H1 (cell line): ENCODE data around the gene OR4E1. TPM values are rescaled to one million over a fixed set of nuclear protein-coding genes. Genes with fewer than 3 reads are reported as not detected.

Experiments used
- CTCF ChIA-PET: fragments of 300-600 bp; sonication (Branson Sonifier 250); formaldehyde crosslinking; loops from one replicate; lab custom pipeline; 2021; ENCODE audit not compliant: partially characterized antibody; lab: Charles Lee
- POLR2A ChIA-PET: fragments of 300-600 bp; sonication (Branson Sonifier 250); formaldehyde crosslinking; loops from one replicate; lab custom pipeline; 2021; ENCODE audit warnings: inconsistent platforms; ENCODE audit not compliant: partially characterized antibody; lab: Charles Lee
- DNase-seq, 2 experiments: peaks; one replicate each; pipeline versions ENCODE4 v3.0.0 to v3.0.0-alpha.2; 2010 to 2022; ENCODE audit warnings: low spot score in 2 of 2, low read depth in 1 of 2, mixed read lengths in 1 of 2
- FAIRE-seq: peaks from 2 replicates; lab custom pipeline; 2011; peaks lifted over from hg19 to GRCh38; lab: Jason Lieb, UNC
- H2AFZ ChIP-seq: 2 replicates; pipeline ENCODE4 v1.8.1; 2012; ENCODE audit warnings: low read length, inconsistent platforms
- H2AK5ac ChIP-seq: 2 replicates; pipeline ENCODE4 v1.6.1; 2013; ENCODE audit warnings: low read depth, low read length
- H2BK120ac ChIP-seq: replicated peaks from 2 replicates; pipeline ENCODE3; 2013; ENCODE audit warnings: low read depth, low read length, inconsistent platforms
- H2BK12ac ChIP-seq: 2 replicates; pipeline ENCODE4 v1.6.1; 2013; ENCODE audit warnings: low read depth, low read length
- H2BK15ac ChIP-seq: 2 replicates; pipeline ENCODE4 v1.6.1; 2013; ENCODE audit warnings: low read length
- H2BK20ac ChIP-seq: 2 replicates; pipeline ENCODE4 v1.6.1; 2013; ENCODE audit warnings: low read length
- H2BK5ac ChIP-seq: 2 replicates; pipeline ENCODE4 v1.6.1; 2013; ENCODE audit warnings: low read depth, low read length
- H3K14ac ChIP-seq: 2 replicates; pipeline ENCODE4 v1.6.1; 2013; ENCODE audit warnings: inconsistent platforms; ENCODE audit not compliant: insufficient read length
- H3K18ac ChIP-seq: 2 replicates; pipeline ENCODE4 v1.6.1; 2013; ENCODE audit warnings: low read length; ENCODE audit errors: extremely low read depth
- H3K23ac ChIP-seq: 2 replicates; pipeline ENCODE4 v1.6.1; 2013; ENCODE audit warnings: inconsistent platforms; ENCODE audit not compliant: insufficient read length
- H3K23me2 ChIP-seq: 2 replicates; pipeline ENCODE4 v1.6.1; 2013; ENCODE audit warnings: low read depth, low read length
- H3K27ac ChIP-seq: 2 replicates; pipeline ENCODE4 v1.6.1; 2011; ENCODE audit warnings: low read depth, low read length, inconsistent platforms
- H3K27me3 ChIP-seq, 4 experiments: replicated peaks in 1 of 4; 1 replicate in 1 of 4; 2 replicates in 3 of 4; pipeline versions ENCODE4 v1.6.1 to v1.8.1; 2011 to 2013; ENCODE audit warnings: low read length in 3 of 4, mild to moderate bottlenecking in 3 of 4, inconsistent platforms in 2 of 4, mixed read lengths in 2 of 4, moderate library complexity in 1 of 4; ENCODE audit not compliant: control insufficient read depth in 3 of 4, insufficient read depth in 3 of 4; ENCODE audit errors: extremely low read depth in 1 of 4
- H3K36me3 ChIP-seq, 4 experiments: 2 replicates each; pipeline versions ENCODE4 v1.6.1 to v1.8.1; 2011 to 2013; ENCODE audit warnings: mild to moderate bottlenecking in 4 of 4, low read length in 3 of 4, moderate library complexity in 2 of 4, control low read depth in 1 of 4, inconsistent platforms in 1 of 4; ENCODE audit not compliant: insufficient read depth in 4 of 4, control insufficient read depth in 2 of 4
- H3K4ac ChIP-seq: replicated peaks from 2 replicates; pipeline ENCODE3; 2013; ENCODE audit warnings: low read length, low read depth, mixed read lengths, inconsistent platforms; ENCODE audit not compliant: insufficient read length
- H3K4me1 ChIP-seq, 4 experiments: replicated peaks in 1 of 4; 1 replicate in 1 of 4; 2 replicates in 3 of 4; pipeline versions ENCODE4 v1.6.1 to v1.8.1; 2011 to 2013; ENCODE audit warnings: low read length in 3 of 4, inconsistent platforms in 2 of 4, mixed read lengths in 1 of 4; ENCODE audit not compliant: insufficient read depth in 4 of 4, control insufficient read depth in 3 of 4
- H3K4me2 ChIP-seq, 2 experiments: 2 replicates each; pipeline versions ENCODE4 v1.6.1 to v1.8.1; 2011 to 2013; ENCODE audit warnings: low read depth in 2 of 2, low read length in 2 of 2, control low read depth in 1 of 2, inconsistent platforms in 1 of 2, mild to moderate bottlenecking in 1 of 2; ENCODE audit not compliant: insufficient read depth in 1 of 2
- H3K4me3 ChIP-seq, 4 experiments: fragments of 200-600, 300-600 bp in 1 of 4; sonication (generic), shearing (Covaris generic), sonication (Bioruptor Twin) in 1 of 4; 2 replicates each; pipeline versions ENCODE4 v1.5.1 to v1.8.1; 2011 to 2016; ENCODE audit warnings: low read length in 4 of 4, low read depth in 3 of 4, control low read depth in 2 of 4, inconsistent platforms in 2 of 4, mild to moderate bottlenecking in 2 of 4, mixed read lengths in 1 of 4, moderate library complexity in 1 of 4; ENCODE audit not compliant: insufficient read depth in 2 of 4; ENCODE audit errors: extremely low read depth in 1 of 4
- H3K56ac ChIP-seq: replicated peaks from 2 replicates; pipeline ENCODE3; 2013; ENCODE audit warnings: low read depth, mild to moderate bottlenecking, mixed read lengths, low read length, inconsistent platforms; ENCODE audit not compliant: insufficient read length
- H3K79me1 ChIP-seq: 2 replicates; pipeline ENCODE4 v1.6.1; 2013; ENCODE audit warnings: low read depth, low read length, control low read depth
- H3K79me2 ChIP-seq, 2 experiments: 2 replicates each; pipeline versions ENCODE4 v1.6.1 to v1.8.1; 2012 to 2013; ENCODE audit warnings: low read length in 2 of 2, mild to moderate bottlenecking in 2 of 2, inconsistent platforms in 1 of 2; ENCODE audit not compliant: insufficient read depth in 2 of 2, control insufficient read depth in 1 of 2
- H3K9ac ChIP-seq, 4 experiments: replicated peaks in 1 of 4; 1 replicate in 1 of 4; 2 replicates in 3 of 4; pipeline versions ENCODE4 v1.6.1 to v1.8.1; 2011 to 2013; ENCODE audit warnings: low read depth in 3 of 4, low read length in 3 of 4, control low read depth in 2 of 4, mild to moderate bottlenecking in 2 of 4, moderate library complexity in 2 of 4, inconsistent platforms in 1 of 4; ENCODE audit errors: extremely low read depth in 1 of 4
- H3K9me3 ChIP-seq, 2 experiments: 2 replicates each; pipeline versions ENCODE4 v1.6.1 to v1.8.1; 2012 to 2013; ENCODE audit warnings: mild to moderate bottlenecking in 2 of 2, moderate library complexity in 2 of 2, control low read depth in 1 of 2, inconsistent platforms in 1 of 2, low read depth in 1 of 2, low read length in 1 of 2, mixed read lengths in 1 of 2; ENCODE audit not compliant: insufficient read depth in 2 of 2
- H4K20me1 ChIP-seq, 2 experiments: replicated peaks in 1 of 2; 2 replicates each; pipeline versions ENCODE3 to v1.8.1; 2011 to 2013; ENCODE audit warnings: inconsistent platforms in 2 of 2, low read length in 2 of 2, mild to moderate bottlenecking in 1 of 2; ENCODE audit not compliant: insufficient read depth in 2 of 2, control insufficient read depth in 1 of 2
- H4K5ac ChIP-seq: 2 replicates; pipeline ENCODE4 v1.6.1; 2013; ENCODE audit warnings: low read length, low read depth, mixed read lengths, inconsistent platforms; ENCODE audit not compliant: insufficient read length
- H4K8ac ChIP-seq: 2 replicates; pipeline ENCODE4 v1.8.0; 2013; ENCODE audit warnings: mild to moderate bottlenecking, moderate library complexity, low read length, inconsistent platforms; ENCODE audit not compliant: insufficient read depth; ENCODE audit errors: extremely low read depth
- H4K91ac ChIP-seq: replicated peaks from 2 replicates; pipeline ENCODE3; 2013; ENCODE audit warnings: low read length, mixed read lengths, inconsistent platforms; ENCODE audit not compliant: insufficient read length
- BACH1 ChIP-seq: IDR thresholded peaks from 2 replicates; pipeline ENCODE4 v1.6.1; 2012; ENCODE audit warnings: low read length, improper control_type of control experiment
- CEBPB ChIP-seq: IDR thresholded peaks from 2 replicates; pipeline ENCODE4 v1.6.1; 2012; ENCODE audit warnings: low read depth, low read length
- CTBP2 ChIP-seq: IDR thresholded peaks from 2 replicates; pipeline ENCODE4 v1.7.0; 2011; ENCODE audit warnings: borderline replicate concordance, mild to moderate bottlenecking, moderate library complexity, mixed read lengths, low read length; ENCODE audit not compliant: insufficient read depth, insufficient read length
- GABPA ChIP-seq: IDR thresholded peaks from 2 replicates; pipeline ENCODE4 v1.6.1; 2011; ENCODE audit warnings: mild to moderate bottlenecking, low read length, moderate library complexity, borderline replicate concordance; ENCODE audit not compliant: insufficient read depth
- HDAC2 ChIP-seq, 2 experiments: fragments of 300-600 bp in 1 of 2; sonication (generic) in 1 of 2; IDR thresholded peaks; 2 replicates each; pipeline ENCODE4 v1.6.1; 2011 to 2012; ENCODE audit warnings: low read depth in 2 of 2, low read length in 2 of 2, mild to moderate bottlenecking in 2 of 2, moderate library complexity in 2 of 2, borderline replicate concordance in 1 of 2, inconsistent platforms in 1 of 2
- HDAC6 ChIP-seq: IDR thresholded peaks from one replicate; pipeline ENCODE4 v1.7.1; 2012; ENCODE audit warnings: low read depth, mild to moderate bottlenecking, inconsistent platforms, low read length, moderate library complexity
- KDM5A ChIP-seq: fragments of 200-600 bp; IDR thresholded peaks from 2 replicates; pipeline ENCODE4 v1.7.1; 2012; ENCODE audit warnings: mild to moderate bottlenecking, low read length, inconsistent platforms, mixed read lengths
- POLR2A ChIP-seq, 2 experiments: IDR thresholded peaks; 1 replicate in 1 of 2; 2 replicates in 1 of 2; pipeline ENCODE4 v1.6.1; 2011; ENCODE audit warnings: low read depth in 2 of 2, low read length in 2 of 2, mild to moderate bottlenecking in 2 of 2; ENCODE audit errors: control extremely low read depth in 1 of 2
- RBBP5 ChIP-seq: IDR thresholded peaks from 2 replicates; pipeline ENCODE4 v1.7.1; 2012; ENCODE audit warnings: low read depth, mild to moderate bottlenecking, inconsistent platforms, low read length, moderate library complexity, borderline replicate concordance
- RFX5 ChIP-seq: IDR thresholded peaks from 2 replicates; pipeline ENCODE4 v1.6.1; 2011; ENCODE audit warnings: low read depth, low read length, improper control_type of control experiment, borderline replicate concordance
- TBP ChIP-seq: IDR thresholded peaks from 2 replicates; pipeline ENCODE4 v1.6.1; 2011; ENCODE audit warnings: low read depth, low read length, improper control_type of control experiment
- TCF12 ChIP-seq: IDR thresholded peaks from 2 replicates; pipeline ENCODE4 v1.6.1; 2011; ENCODE audit warnings: low read depth, mild to moderate bottlenecking, low read length
- USF2 ChIP-seq: IDR thresholded peaks from 2 replicates; pipeline ENCODE4 v1.6.1; 2011; ENCODE audit warnings: low read length, improper control_type of control experiment
- WGBS, 2 experiments: shearing (Covaris generic) in 1 of 2; methylation state at CpG; one replicate each; pipeline versions ENCODE4 v1.1.6 to v1.1.7; 2013 to 2015; ENCODE audit warnings: low lambda C conversion rate in 2 of 2, mixed read lengths in 2 of 2, inconsistent platforms in 1 of 2, low coverage in 1 of 2, missing lambda C conversion rate in 1 of 2; ENCODE audit not compliant: insufficient replicate concordance in 2 of 2, insufficient coverage in 1 of 2, insufficient read length in 1 of 2; ENCODE audit errors: extremely low coverage in 1 of 2, missing lambda C conversion rate in 1 of 2; 5-methylcytosine and 5-hydroxymethylcytosine counted together
- polyA plus RNA-seq, 7 experiments: library from polyadenylated mRNA; depleted of rRNA in 3 of 7; stranded (reverse) in 5 of 7; unstranded in 2 of 7; fragments of >200 nt in 5 of 7; fragments of 200-250 nt in 2 of 7; gene quantifications; 1 replicate in 5 of 7; 2 replicates in 1 of 7; 4 replicates in 1 of 7; pipeline versions ENCODE4 v1.2.1 to v1.2.3, GENCODE V29; 2011 to 2013; ENCODE audit warnings: missing spikeins in 2 of 7, mixed read lengths in 2 of 7
- total RNA-seq: library from RNA; stranded (reverse); fragmentation: NEBNext Ultra II Directional; extraction: Animal tissue kit (Norgen Biotek cat#: 25700); gene quantifications from 2 replicates; pipeline ENCODE4 v1.2.1, GENCODE V29; 2021

The OR4E1 gene
- total and polyA plus RNA-seq, 2 of the 8 experiments (the other 6 are each of a cell fraction or from before 2014, with no cell fraction given) = not detected

GRCh38 chr14:21653331-21653885 is 20.2 kb downstream of the OR4E1 start, which contains the start of gene OR4E2:
Gene OR4E2 (plus strand): TSS chr14:21653835. CDS start chr14:21665083, 11,248 bp downstream.
- no peak within 1 kb of the TSS for H3K9ac ChIP-seq
- H3K36me3 ChIP-seq = no peaks in the 10 kb centered on the region
- no peaks in the 10 kb centered on the region for H3K27me3 ChIP-seq
- H3K79me2 ChIP-seq = no peaks in the 10 kb centered on the region
- no peak within 1 kb of the TSS for H3K14ac ChIP-seq
- H3K9me3 ChIP-seq = no peaks in the 10 kb centered on the region
- WGBS, 2 experiments = 93% methylated on average over 2 of the region's 2 CpGs; no CpG with 5 or more reads in 1 of the 2 experiments
- no peak within 1 kb of the TSS for H4K5ac ChIP-seq
- H3K23me2 ChIP-seq = no peaks in the 10 kb centered on the region
- H2AK5ac ChIP-seq = no peak within 1 kb of the TSS
- H4K8ac ChIP-seq = no peak within 1 kb of the TSS
- H3K56ac ChIP-seq = no peak within 1 kb of the TSS
- H2AFZ ChIP-seq = no peak within 1 kb of the TSS
- H2BK20ac ChIP-seq = no peak within 1 kb of the TSS
- H3K23ac ChIP-seq = no peak within 1 kb of the TSS
- no peak within 1 kb of the TSS for H3K4me2 ChIP-seq
- no peak within 1 kb of the TSS for H3K18ac ChIP-seq
- DNase-seq = no peak
- CTCF ChIA-PET = interaction anchor here (1.2 to 2.5 kb wide), 2 partner anchors 10 to 58 kb away, joined by 3 to 10 read pairs; no protein-coding TSS in a partner anchor
- no peak for FAIRE-seq
- H3K27ac ChIP-seq = no peak within 1 kb of the TSS
- no peak within 1 kb of the TSS for H2BK5ac ChIP-seq
- peaks cover 0 to 5% (median 3%) of the 10 kb centered on the region in 4 experiments; a peak in 6 of 7 replicates for H3K4me1 ChIP-seq
- H2BK120ac ChIP-seq = no peak within 1 kb of the TSS
- POLR2A ChIA-PET = interaction anchor here (0.7 kb wide), 1 partner anchor 1467 kb away, joined by 3 read pairs; no protein-coding TSS in a partner anchor
- no peak within 1 kb of the TSS for H4K91ac ChIP-seq
- no peak within 1 kb of the TSS for H3K4me3 ChIP-seq
- no peaks in the 10 kb centered on the region for H4K20me1 ChIP-seq
- H2BK15ac ChIP-seq = no peak within 1 kb of the TSS
- H3K79me1 ChIP-seq = no peaks in the 10 kb centered on the region
- H3K4ac ChIP-seq = no peak within 1 kb of the TSS
- H2BK12ac ChIP-seq = no peak within 1 kb of the TSS
- no peak for TF ChIP-seq CEBPB
- TF ChIP-seq HDAC6 = no peak
- no peak for TF ChIP-seq TBP
- no peak for TF ChIP-seq RFX5
- TF ChIP-seq HDAC2 (IDR thresholded peaks at IDR 0.05; ENCODE audit: borderline replicate concordance in 1 of 2, low read depth in 2 of 2, low read length in 2 of 2) = no peak
- no peak for TF ChIP-seq GABPA
- TF ChIP-seq USF2 = no peak
- TF ChIP-seq TCF12 = no peak
- no peak for TF ChIP-seq BACH1
- TF ChIP-seq POLR2A (IDR thresholded peaks at IDR 0.05; ENCODE audit: control extremely low read depth in 1 of 2, low read depth in 2 of 2, low read length in 2 of 2) = no peak
- TF ChIP-seq KDM5A = no peak
- TF ChIP-seq RBBP5 = no peak
- no peak for TF ChIP-seq CTBP2
